Transverse colon (tissue), 4 donors: ENCODE measurements around the gene CYP4Z1.
"Not testable (repeated sequence)": the region's sequence is repeated elsewhere in the genome, so short reads cannot be mapped to it uniquely, and the experiment has no call there.

ENCODE experiments used
- EP300 ChIP-seq: sonication (generic); formaldehyde crosslinking; IDR thresholded peaks from one replicate; pipeline ENCODE4 v1.6.1; 2017; ENCODE audit warnings: antibody characterized with exemption, low read depth
- POLR2A ChIP-seq: fragments of 450-650 bp; IDR thresholded peaks from one replicate; pipeline ENCODE4 v1.6.1; 2016; ENCODE audit warnings: antibody characterized with exemption, mild to moderate bottlenecking, moderate library complexity
- POLR2AphosphoS5 ChIP-seq, 3 donors: sonication (generic); formaldehyde crosslinking; IDR thresholded peaks; one replicate each; pipeline ENCODE4 v1.6.1; 2016; ENCODE audit warnings: antibody characterized with exemption in 3 of 3
- TF ChIP-seq, protein P1 (sequence below), 5 experiments: fragments of 200-600 bp in 3 of 5; fragments of 450-650 bp in 2 of 5; sonication (generic) in 3 of 5; IDR thresholded peaks; 1 replicate in 2 of 5; 2 replicates in 3 of 5; pipeline ENCODE4 v1.5.1; 2016 to 2017; ENCODE audit warnings: antibody characterized with exemption in 5 of 5, inconsistent platforms in 3 of 5, mild to moderate bottlenecking in 2 of 5, moderate library complexity in 1 of 5

DNA sequence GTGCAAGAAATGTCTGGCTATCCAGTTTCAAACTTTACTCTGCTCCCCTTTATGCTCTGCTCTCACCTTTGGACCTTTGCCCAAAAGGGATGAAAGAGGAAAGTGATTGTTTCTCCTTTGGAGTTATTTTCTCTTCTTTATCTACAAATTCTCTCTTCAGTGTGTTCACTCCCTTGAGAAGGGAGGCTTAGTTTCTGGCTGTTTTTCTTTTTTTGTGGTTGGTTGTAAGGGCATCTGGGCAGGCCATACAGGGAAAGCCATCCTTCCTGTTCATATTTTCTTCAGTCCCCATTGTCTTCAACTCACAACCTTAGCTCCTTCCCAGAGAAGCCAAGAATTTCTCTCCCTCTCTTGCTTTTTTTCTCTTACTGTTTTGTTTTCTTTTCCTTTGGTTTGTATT is 2.5 kb downstream of the CYP4Z1 start:
- TF ChIP-seq, protein P1, sequence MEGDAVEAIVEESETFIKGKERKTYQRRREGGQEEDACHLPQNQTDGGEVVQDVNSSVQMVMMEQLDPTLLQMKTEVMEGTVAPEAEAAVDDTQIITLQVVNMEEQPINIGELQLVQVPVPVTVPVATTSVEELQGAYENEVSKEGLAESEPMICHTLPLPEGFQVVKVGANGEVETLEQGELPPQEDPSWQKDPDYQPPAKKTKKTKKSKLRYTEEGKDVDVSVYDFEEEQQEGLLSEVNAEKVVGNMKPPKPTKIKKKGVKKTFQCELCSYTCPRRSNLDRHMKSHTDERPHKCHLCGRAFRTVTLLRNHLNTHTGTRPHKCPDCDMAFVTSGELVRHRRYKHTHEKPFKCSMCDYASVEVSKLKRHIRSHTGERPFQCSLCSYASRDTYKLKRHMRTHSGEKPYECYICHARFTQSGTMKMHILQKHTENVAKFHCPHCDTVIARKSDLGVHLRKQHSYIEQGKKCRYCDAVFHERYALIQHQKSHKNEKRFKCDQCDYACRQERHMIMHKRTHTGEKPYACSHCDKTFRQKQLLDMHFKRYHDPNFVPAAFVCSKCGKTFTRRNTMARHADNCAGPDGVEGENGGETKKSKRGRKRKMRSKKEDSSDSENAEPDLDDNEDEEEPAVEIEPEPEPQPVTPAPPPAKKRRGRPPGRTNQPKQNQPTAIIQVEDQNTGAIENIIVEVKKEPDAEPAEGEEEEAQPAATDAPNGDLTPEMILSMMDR (IDR thresholded peaks at IDR 0.05) = not testable (repeated sequence)
- TF ChIP-seq POLR2AphosphoS5 (IDR thresholded peaks at IDR 0.05); EP300; POLR2A: not testable (repeated sequence)
